GM21526 (cell line): ENCODE results near the gene COL11A2.

Experiments used
- ATAC-seq: cut with Tn5 transposase; IDR thresholded peaks from one replicate; pipeline ENCODE4 v1.9.1; 2021; ENCODE audit warnings: moderate library complexity; ENCODE audit not compliant: unreplicated experiment, low FRiP score

Gene COL11A2

GRCh38 chr6:33123732-33124524 lies 68.3 kb downstream of the COL11A2 start:
- no peak for ATAC-seq

GRCh38 chr6:33123181-33123580 lies 69.1 kb downstream of the COL11A2 start:
- ATAC-seq: no peak

GRCh38 chr6:33120001-33120400 lies 72.3 kb downstream of the COL11A2 start:
- no peak for ATAC-seq

- no peak for ATAC-seq
Measured at GRCh38 chr6:33118525-33119123, 73.6 kb downstream of the COL11A2 start.

GRCh38 chr6:33117811-33118277 lies 74.4 kb downstream of the COL11A2 start:
- no peak for ATAC-seq

- ATAC-seq: no peak
Measured at GRCh38 chr6:33116841-33117711, 75.2 kb downstream of the COL11A2 start.

GRCh38 chr6:33116417-33116816 lies 75.8 kb downstream of the COL11A2 start:
- ATAC-seq: no peak

- ATAC-seq: no peak
Measured at GRCh38 chr6:33114406-33114805, 77.9 kb downstream of the COL11A2 start.

GRCh38 chr6:33113755-33114154 lies 78.5 kb downstream of the COL11A2 start:
- ATAC-seq: no peak
